Esophagus squamous epithelium (tissue), 4 donors: ENCODE results near the gene BAZ1A.
A peak's percentile ranks its signal among the peaks of the same experiment; 100 is the strongest.

Source experiments
- CTCF ChIP-seq, 6 experiments: fragments of 450-650 bp in 4 of 6; fragments of 200-600 bp in 2 of 6; sonication (generic) in 2 of 6; IDR thresholded peaks; one replicate each; pipeline ENCODE4 v1.5.1; 2016 to 2019; ENCODE audit warnings: antibody characterized with exemption in 6 of 6, mild to moderate bottlenecking in 4 of 6, moderate library complexity in 4 of 6
- POLR2A ChIP-seq, 4 donors: fragments of 450-650 bp; IDR thresholded peaks; one replicate each; pipeline ENCODE4 v1.6.1; 2017; ENCODE audit warnings: antibody characterized with exemption in 4 of 4, mild to moderate bottlenecking in 4 of 4, moderate library complexity in 3 of 4

GRCh38 chr14:34714320-34715126 lies 160.6 kb downstream of the BAZ1A start, which contains the start of gene CFL2:
- TF ChIP-seq POLR2A (IDR thresholded peaks at IDR 0.05): peak in 2 of 4 donors; percentile 74 to 80
- peak in 1 of 6 experiments; percentile 7 for TF ChIP-seq CTCF (IDR thresholded peaks at IDR 0.05)
